ENCODE measurements around the gene MANEA. TPM values are rescaled to one million over a fixed set of nuclear protein-coding genes. Genes with fewer than 3 reads are reported as not detected.

The MANEA gene
- total RNA-seq, 1 experiment from 2014 or later, result 20.1 TPM

DNA sequence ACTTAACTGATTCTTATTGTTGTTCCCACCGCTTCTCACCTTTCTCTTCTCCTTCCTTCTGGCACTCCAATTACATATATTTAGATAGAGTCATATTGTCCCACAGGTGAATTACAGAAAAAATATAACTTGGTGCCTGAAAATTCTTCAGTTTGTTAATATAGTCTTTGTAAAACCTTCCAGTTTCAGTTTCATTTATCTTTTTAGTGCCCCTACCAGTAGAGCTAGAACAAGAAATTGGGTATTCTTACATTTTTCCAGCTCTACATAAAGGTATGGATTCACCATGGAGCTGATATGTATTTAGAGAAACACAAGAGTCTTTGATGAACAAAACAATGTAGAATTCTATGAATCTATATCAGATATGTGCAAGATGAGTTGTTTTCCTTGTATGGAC lies 10.7 kb downstream of the MANEA start:
- peaks cover 5% of the 10 kb centered on the region; the same call in 1 of the 2 replicates for H3K9me3 ChIP-seq (ENCODE audit: control insufficient read depth, insufficient read depth, low read depth, low read length)
- H3K27me3 ChIP-seq (ENCODE audit: control insufficient read depth, insufficient read depth, low read length), result no peaks in the 10 kb centered on the region
- H3K36me3 ChIP-seq (ENCODE audit: control insufficient read depth, insufficient read depth, low read length), result no peaks in the 10 kb centered on the region; the same call in none of the 2 replicates
- in situ Hi-C loops (cut with HindIII; ENCODE audit: low pct_unique_long_range_greater_than_20kb, low sequenced_read_pairs), result no loop called here
- CTCF ChIA-PET, result no interaction called here
- H3K4me1 ChIP-seq (ENCODE audit: control insufficient read depth, insufficient read depth, low read length), result no peaks in the 10 kb centered on the region
- intact Hi-C loops (cut with micrococcal nuclease; ENCODE audit: unreplicated experiment), result no loop called here
- BruUV-seq (replicated peaks), result no TSS peak
- no peak for TF ChIP-seq POLR2AphosphoS5 (IDR thresholded peaks at IDR 0.05; ENCODE audit: low read depth, low read length)
- TF ChIP-seq, protein P1, sequence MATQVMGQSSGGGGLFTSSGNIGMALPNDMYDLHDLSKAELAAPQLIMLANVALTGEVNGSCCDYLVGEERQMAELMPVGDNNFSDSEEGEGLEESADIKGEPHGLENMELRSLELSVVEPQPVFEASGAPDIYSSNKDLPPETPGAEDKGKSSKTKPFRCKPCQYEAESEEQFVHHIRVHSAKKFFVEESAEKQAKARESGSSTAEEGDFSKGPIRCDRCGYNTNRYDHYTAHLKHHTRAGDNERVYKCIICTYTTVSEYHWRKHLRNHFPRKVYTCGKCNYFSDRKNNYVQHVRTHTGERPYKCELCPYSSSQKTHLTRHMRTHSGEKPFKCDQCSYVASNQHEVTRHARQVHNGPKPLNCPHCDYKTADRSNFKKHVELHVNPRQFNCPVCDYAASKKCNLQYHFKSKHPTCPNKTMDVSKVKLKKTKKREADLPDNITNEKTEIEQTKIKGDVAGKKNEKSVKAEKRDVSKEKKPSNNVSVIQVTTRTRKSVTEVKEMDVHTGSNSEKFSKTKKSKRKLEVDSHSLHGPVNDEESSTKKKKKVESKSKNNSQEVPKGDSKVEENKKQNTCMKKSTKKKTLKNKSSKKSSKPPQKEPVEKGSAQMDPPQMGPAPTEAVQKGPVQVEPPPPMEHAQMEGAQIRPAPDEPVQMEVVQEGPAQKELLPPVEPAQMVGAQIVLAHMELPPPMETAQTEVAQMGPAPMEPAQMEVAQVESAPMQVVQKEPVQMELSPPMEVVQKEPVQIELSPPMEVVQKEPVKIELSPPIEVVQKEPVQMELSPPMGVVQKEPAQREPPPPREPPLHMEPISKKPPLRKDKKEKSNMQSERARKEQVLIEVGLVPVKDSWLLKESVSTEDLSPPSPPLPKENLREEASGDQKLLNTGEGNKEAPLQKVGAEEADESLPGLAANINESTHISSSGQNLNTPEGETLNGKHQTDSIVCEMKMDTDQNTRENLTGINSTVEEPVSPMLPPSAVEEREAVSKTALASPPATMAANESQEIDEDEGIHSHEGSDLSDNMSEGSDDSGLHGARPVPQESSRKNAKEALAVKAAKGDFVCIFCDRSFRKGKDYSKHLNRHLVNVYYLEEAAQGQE (IDR thresholded peaks at IDR 0.05; ENCODE audit: insufficient read depth in 1 of 2, low read depth in 2 of 2, low read length in 1 of 2), result no peak
- TF ChIP-seq SIN3A (IDR thresholded peaks at IDR 0.05; ENCODE audit: borderline replicate concordance, insufficient read depth, low read depth, low read length), result no peak
- TF ChIP-seq TCF7L2 (IDR thresholded peaks at IDR 0.05; ENCODE audit: low read depth, low read length), result no peak
- TF ChIP-seq, protein P2, sequence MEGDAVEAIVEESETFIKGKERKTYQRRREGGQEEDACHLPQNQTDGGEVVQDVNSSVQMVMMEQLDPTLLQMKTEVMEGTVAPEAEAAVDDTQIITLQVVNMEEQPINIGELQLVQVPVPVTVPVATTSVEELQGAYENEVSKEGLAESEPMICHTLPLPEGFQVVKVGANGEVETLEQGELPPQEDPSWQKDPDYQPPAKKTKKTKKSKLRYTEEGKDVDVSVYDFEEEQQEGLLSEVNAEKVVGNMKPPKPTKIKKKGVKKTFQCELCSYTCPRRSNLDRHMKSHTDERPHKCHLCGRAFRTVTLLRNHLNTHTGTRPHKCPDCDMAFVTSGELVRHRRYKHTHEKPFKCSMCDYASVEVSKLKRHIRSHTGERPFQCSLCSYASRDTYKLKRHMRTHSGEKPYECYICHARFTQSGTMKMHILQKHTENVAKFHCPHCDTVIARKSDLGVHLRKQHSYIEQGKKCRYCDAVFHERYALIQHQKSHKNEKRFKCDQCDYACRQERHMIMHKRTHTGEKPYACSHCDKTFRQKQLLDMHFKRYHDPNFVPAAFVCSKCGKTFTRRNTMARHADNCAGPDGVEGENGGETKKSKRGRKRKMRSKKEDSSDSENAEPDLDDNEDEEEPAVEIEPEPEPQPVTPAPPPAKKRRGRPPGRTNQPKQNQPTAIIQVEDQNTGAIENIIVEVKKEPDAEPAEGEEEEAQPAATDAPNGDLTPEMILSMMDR (IDR thresholded peaks at IDR 0.05), result no peak
- H3K4me3 ChIP-seq (ENCODE audit: low read depth in 2 of 2, low read length in 2 of 2), result no peak overlapping the region
- POLR2A ChIA-PET, result no interaction called here
- no peak for ATAC-seq
- DNase-seq (ENCODE audit: low read depth, low spot score), result no peak
- H3K27ac ChIP-seq (ENCODE audit: low read length), result no peak overlapping the region

DNA sequence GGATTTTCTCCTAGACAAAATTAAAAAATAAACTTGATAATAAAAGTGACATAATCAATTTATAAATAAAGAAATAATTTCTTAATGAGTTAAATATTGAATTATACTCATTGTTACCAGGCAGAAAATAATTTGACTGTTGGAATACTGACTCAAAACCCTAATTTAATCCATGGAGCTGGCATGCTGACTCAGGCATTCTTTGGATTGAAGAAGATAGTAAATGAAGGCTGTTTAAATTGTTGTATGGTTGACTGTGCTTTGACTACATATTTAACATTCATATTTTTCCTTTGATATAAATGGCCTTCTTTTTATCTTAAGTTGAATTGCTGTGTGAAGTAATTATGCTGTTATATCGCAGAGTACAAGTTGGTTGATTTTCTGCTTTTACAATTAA lies 11.7 kb downstream of the MANEA start:
- ATAC-seq (no peak), DNase-seq (ENCODE audit: low read depth, low spot score) (no peak)
- Histone ChIP-seq H3K4me3 (ENCODE audit: low read depth in 2 of 2, low read length in 2 of 2) (no peak overlapping the region), H3K27me3 (ENCODE audit: control insufficient read depth, insufficient read depth, low read length) (no peaks in the 10 kb centered on the region), H3K9me3 (ENCODE audit: control insufficient read depth, insufficient read depth, low read depth, low read length) (peaks cover 5% of the 10 kb centered on the region; the same call in 1 of the 2 replicates), H3K36me3 (ENCODE audit: control insufficient read depth, insufficient read depth, low read length) (no peaks in the 10 kb centered on the region; the same call in none of the 2 replicates), H3K27ac (ENCODE audit: low read length) (no peak overlapping the region), H3K4me1 (ENCODE audit: control insufficient read depth, insufficient read depth, low read length) (no peaks in the 10 kb centered on the region)
- intact Hi-C loops (cut with micrococcal nuclease; ENCODE audit: unreplicated experiment), result no loop called here
- ChIA-PET POLR2A (no interaction called here), CTCF (no interaction called here)
- in situ Hi-C loops (cut with HindIII; ENCODE audit: low pct_unique_long_range_greater_than_20kb, low sequenced_read_pairs), result no loop called here
- TF ChIP-seq, protein P1 (IDR thresholded peaks at IDR 0.05; ENCODE audit: insufficient read depth in 1 of 2, low read depth in 2 of 2, low read length in 1 of 2), result no peak
- TF ChIP-seq POLR2AphosphoS5 (IDR thresholded peaks at IDR 0.05; ENCODE audit: low read depth, low read length), result no peak
- TF ChIP-seq, protein P2 (IDR thresholded peaks at IDR 0.05), result no peak
- no peak for TF ChIP-seq SIN3A (IDR thresholded peaks at IDR 0.05; ENCODE audit: borderline replicate concordance, insufficient read depth, low read depth, low read length)
- no peak for TF ChIP-seq TCF7L2 (IDR thresholded peaks at IDR 0.05; ENCODE audit: low read depth, low read length)
- no TSS peak for BruUV-seq (replicated peaks)

Measured in Panc1 (cell line).